ENCODE measurements around the gene PTPN6.

Gene PTPN6

GRCh38 chr12:6923003-6923732 lies 28.0 kb upstream of the PTPN6 start:
- no peak for FAIRE-seq

GRCh38 chr12:6923851-6924250 lies 27.3 kb upstream of the PTPN6 start:
- no peak for FAIRE-seq

- no peak for FAIRE-seq
Observed at GRCh38 chr12:6925239-6925539, 26.0 kb upstream of the PTPN6 start.

- no peak for FAIRE-seq
Observed at GRCh38 chr12:6925540-6926279, 25.4 kb upstream of the PTPN6 start.

- FAIRE-seq = no peak
Observed at GRCh38 chr12:6927379-6928021, 23.7 kb upstream of the PTPN6 start, which contains the start of gene ATN1. Gene ATN1, plus strand, starts transcription at chr12:6927959. Its CDS starts 6,043 bp downstream, at chr12:6934002.

- FAIRE-seq = no peak
Observed at GRCh38 chr12:6928022-6928702, 23.0 kb upstream of the PTPN6 start.

- no peak for FAIRE-seq
Observed at GRCh38 chr12:6928703-6929407, 22.3 kb upstream of the PTPN6 start.

- no peak for FAIRE-seq
Observed at GRCh38 chr12:6929466-6930452, 21.4 kb upstream of the PTPN6 start.

- no peak for FAIRE-seq
Observed at GRCh38 chr12:6932766-6933165, 18.4 kb upstream of the PTPN6 start.

- FAIRE-seq = no peak
Observed at GRCh38 chr12:6934110-6934509, 17.0 kb upstream of the PTPN6 start.

- no peak for FAIRE-seq
Observed at GRCh38 chr12:6935371-6936193, 15.6 kb upstream of the PTPN6 start.

- no peak for FAIRE-seq
Observed at GRCh38 chr12:6936194-6936635, 14.9 kb upstream of the PTPN6 start.

- no peak for FAIRE-seq
Observed at GRCh38 chr12:6936636-6937480, 14.3 kb upstream of the PTPN6 start.

GRCh38 chr12:6937481-6938352 lies 13.4 kb upstream of the PTPN6 start:
- FAIRE-seq = peak; percentile 90

- FAIRE-seq = no peak
Observed at GRCh38 chr12:6938353-6939190, 12.6 kb upstream of the PTPN6 start.

GRCh38 chr12:6939191-6939540 lies 12.0 kb upstream of the PTPN6 start:
- no peak for FAIRE-seq

- FAIRE-seq = no peak
Observed at GRCh38 chr12:6941267-6941666, 9.9 kb upstream of the PTPN6 start.

- FAIRE-seq = no peak
Observed at GRCh38 chr12:6941782-6942181, 9.4 kb upstream of the PTPN6 start.

Data from TTC549 (cell line).